Upper lobe of right lung (tissue), 1 donor: Measurements from ENCODE around the gene TYR. TPM values are rescaled to one million over a fixed set of nuclear protein-coding genes. Genes with fewer than 3 reads are reported as not detected.
A peak's percentile ranks its signal among the peaks of the same experiment; 100 is the strongest.
"Not testable (repeated sequence)": the region's sequence is repeated elsewhere in the genome, so short reads cannot be mapped to it uniquely, and the experiment has no call there.

ENCODE experiments used
- ATAC-seq: fragments of 200-7000 bp; cut with Tn5 transposase; one replicate; pipeline ENCODE4 v1.9.1; 2020; ENCODE audit warnings: mild to moderate bottlenecking, moderate library complexity
- DNase-seq: peaks from one replicate; pipeline ENCODE4 v3.0.0-alpha.2; 2020
- H3K27ac ChIP-seq: fragments of 200-600 bp; one replicate; pipeline ENCODE4 v1.8.0; 2022
- H3K27me3 ChIP-seq: fragments of 200-600 bp; one replicate; pipeline ENCODE4 v1.8.0; 2022; ENCODE audit warnings: mild to moderate bottlenecking
- H3K36me3 ChIP-seq: fragments of 200-600 bp; one replicate; pipeline ENCODE4 v1.8.0; 2022
- H3K4me1 ChIP-seq: fragments of 200-600 bp; one replicate; pipeline ENCODE4 v1.8.0; 2022
- H3K4me3 ChIP-seq: fragments of 200-600 bp; one replicate; pipeline ENCODE4 v1.8.0; 2022; ENCODE audit warnings: mild to moderate bottlenecking
- H3K9me3 ChIP-seq: fragments of 200-600 bp; one replicate; pipeline ENCODE4 v1.8.0; 2022
- intact Hi-C: fragments of 100-400 bp; cut with DNase I; formaldehyde crosslinking; loops from one replicate; pipeline ENCODE4 v1.11.0; 2022
- total RNA-seq: library from RNA; stranded (reverse); fragmentation: NEBNext Ultra II Directional; extraction: Animal tissue kit (Norgen Biotek cat#: 25700); gene quantifications from one replicate; pipeline ENCODE4 v1.2.1, GENCODE V29; 2021
- TF ChIP-seq, protein P1 (sequence below): fragments of 200-600 bp; IDR thresholded peaks from one replicate; pipeline ENCODE4 v1.8.0; 2022; ENCODE audit warnings: antibody characterized with exemption
- donor health status: DM: no; HTN: yes; CAD: no; lungs with severe emphysema.

TYR gene
- total RNA-seq, 1 donor from 2014 or later: not detected

GRCh38 chr11:89275966-89276365 lies 98.3 kb downstream of the TYR start:
- intact Hi-C loops: no loop called here
- Histone ChIP-seq H3K27me3 (no peaks in the 10 kb centered on the region), H3K9me3 (no peaks in the 10 kb centered on the region), H3K4me1 (no peaks in the 10 kb centered on the region), H3K36me3 (no peaks in the 10 kb centered on the region), H3K4me3 (no peak overlapping the region), H3K27ac (no peak overlapping the region)
- DNase-seq (no peak), ATAC-seq (no peak)
- TF ChIP-seq, protein P1, sequence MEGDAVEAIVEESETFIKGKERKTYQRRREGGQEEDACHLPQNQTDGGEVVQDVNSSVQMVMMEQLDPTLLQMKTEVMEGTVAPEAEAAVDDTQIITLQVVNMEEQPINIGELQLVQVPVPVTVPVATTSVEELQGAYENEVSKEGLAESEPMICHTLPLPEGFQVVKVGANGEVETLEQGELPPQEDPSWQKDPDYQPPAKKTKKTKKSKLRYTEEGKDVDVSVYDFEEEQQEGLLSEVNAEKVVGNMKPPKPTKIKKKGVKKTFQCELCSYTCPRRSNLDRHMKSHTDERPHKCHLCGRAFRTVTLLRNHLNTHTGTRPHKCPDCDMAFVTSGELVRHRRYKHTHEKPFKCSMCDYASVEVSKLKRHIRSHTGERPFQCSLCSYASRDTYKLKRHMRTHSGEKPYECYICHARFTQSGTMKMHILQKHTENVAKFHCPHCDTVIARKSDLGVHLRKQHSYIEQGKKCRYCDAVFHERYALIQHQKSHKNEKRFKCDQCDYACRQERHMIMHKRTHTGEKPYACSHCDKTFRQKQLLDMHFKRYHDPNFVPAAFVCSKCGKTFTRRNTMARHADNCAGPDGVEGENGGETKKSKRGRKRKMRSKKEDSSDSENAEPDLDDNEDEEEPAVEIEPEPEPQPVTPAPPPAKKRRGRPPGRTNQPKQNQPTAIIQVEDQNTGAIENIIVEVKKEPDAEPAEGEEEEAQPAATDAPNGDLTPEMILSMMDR: no peak

DNA sequence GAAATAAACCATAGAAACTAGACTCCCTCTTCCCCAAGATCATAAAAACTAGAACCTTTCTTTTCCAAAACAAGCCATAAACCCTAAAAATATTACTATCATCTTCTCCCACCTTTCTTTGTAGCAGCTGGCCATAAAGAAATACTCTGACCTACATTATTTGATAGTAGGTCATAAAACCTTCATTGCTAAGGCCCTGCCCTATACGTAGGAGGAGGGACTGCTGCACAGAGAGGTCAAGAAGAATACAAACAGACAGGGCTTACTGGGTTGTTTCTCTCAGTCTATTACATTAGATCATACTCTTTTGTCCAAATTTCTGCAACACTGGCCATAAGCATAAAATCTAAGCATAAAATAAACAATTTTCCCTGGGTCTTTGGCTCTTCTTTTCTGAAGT lies 101.5 kb downstream of the TYR start:
- intact Hi-C loops: no loop called here
- no peaks in the 10 kb centered on the region for H3K36me3 ChIP-seq
- DNase-seq: no peak
- no peaks in the 10 kb centered on the region for H3K27me3 ChIP-seq
- H3K27ac ChIP-seq: no peak overlapping the region
- H3K9me3 ChIP-seq: no peaks in the 10 kb centered on the region
- H3K4me3 ChIP-seq: no peak overlapping the region
- no peak for ATAC-seq
- TF ChIP-seq, protein P1: no peak
- no peaks in the 10 kb centered on the region for H3K4me1 ChIP-seq

DNA sequence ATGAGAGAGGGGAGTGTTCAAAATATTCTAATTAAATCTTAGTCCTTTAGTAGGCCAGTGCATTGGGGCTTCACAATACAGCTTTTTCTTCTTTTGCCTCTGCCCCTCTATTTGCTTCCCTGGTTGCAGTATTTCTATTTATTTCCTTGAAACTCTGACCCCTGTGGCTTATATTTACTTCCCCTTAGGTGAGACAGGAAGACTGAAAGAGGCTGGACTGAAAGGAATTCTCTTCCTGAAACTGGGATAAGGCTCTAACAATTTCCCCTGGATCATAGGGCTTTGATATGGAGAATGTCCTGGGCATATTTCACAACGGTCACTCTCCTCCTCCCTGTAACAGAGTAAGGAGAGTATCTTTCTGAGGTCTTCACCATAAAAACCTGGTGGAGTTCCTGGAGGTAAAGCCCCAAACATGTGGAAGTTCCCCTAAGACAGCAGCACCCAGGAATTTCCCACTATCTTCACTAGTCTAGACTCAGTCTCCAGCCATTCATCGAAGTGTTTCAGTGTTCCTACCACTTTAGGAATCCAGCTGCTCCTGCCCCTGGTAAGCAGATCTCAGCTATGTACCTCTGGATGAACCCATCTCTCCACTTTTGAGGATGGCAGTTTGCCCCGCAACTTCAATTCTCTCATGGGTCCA lies 103.5 kb downstream of the TYR start:
- H3K4me3 ChIP-seq, DNase-seq, H3K27me3 ChIP-seq, ATAC-seq, H3K9me3 ChIP-seq, H3K4me1 ChIP-seq, intact Hi-C loops, H3K36me3 ChIP-seq, H3K27ac ChIP-seq: not testable (repeated sequence)

- ATAC-seq, H3K4me1 ChIP-seq, H3K27ac ChIP-seq, H3K36me3 ChIP-seq, H3K27me3 ChIP-seq, H3K4me3 ChIP-seq, H3K9me3 ChIP-seq, DNase-seq, intact Hi-C loops: not testable (repeated sequence)
Observed at GRCh38 chr11:89286601-89287000, 108.9 kb downstream of the TYR start.

GRCh38 chr11:89288004-89288403 lies 110.3 kb downstream of the TYR start:
- DNase-seq, ATAC-seq, intact Hi-C loops, H3K4me1 ChIP-seq, H3K36me3 ChIP-seq, H3K9me3 ChIP-seq, H3K27me3 ChIP-seq, H3K4me3 ChIP-seq, H3K27ac ChIP-seq: not testable (repeated sequence)

- no peaks in the 10 kb centered on the region for H3K4me1 ChIP-seq
- H3K9me3 ChIP-seq: no peaks in the 10 kb centered on the region
- no peaks in the 10 kb centered on the region for H3K27me3 ChIP-seq
- H3K27ac ChIP-seq: no peak overlapping the region
- TF ChIP-seq, protein P1: no peak
- H3K36me3 ChIP-seq: no peaks in the 10 kb centered on the region
- intact Hi-C loops: no loop called here
- no peak for ATAC-seq
- DNase-seq: peak; percentile 43
- no peak overlapping the region for H3K4me3 ChIP-seq
Observed at GRCh38 chr11:89293965-89294679, 116.4 kb downstream of the TYR start.

- H3K9me3 ChIP-seq, intact Hi-C loops, H3K27ac ChIP-seq, H3K27me3 ChIP-seq, DNase-seq, ATAC-seq, H3K36me3 ChIP-seq, H3K4me3 ChIP-seq, H3K4me1 ChIP-seq: not testable (repeated sequence)
Observed at GRCh38 chr11:89295023-89295422, 117.3 kb downstream of the TYR start.

GRCh38 chr11:89303029-89303428 lies 125.4 kb downstream of the TYR start:
- DNase-seq, H3K36me3 ChIP-seq, ATAC-seq, H3K27me3 ChIP-seq, H3K4me1 ChIP-seq, H3K4me3 ChIP-seq, intact Hi-C loops, H3K9me3 ChIP-seq, H3K27ac ChIP-seq: not testable (repeated sequence)

DNA sequence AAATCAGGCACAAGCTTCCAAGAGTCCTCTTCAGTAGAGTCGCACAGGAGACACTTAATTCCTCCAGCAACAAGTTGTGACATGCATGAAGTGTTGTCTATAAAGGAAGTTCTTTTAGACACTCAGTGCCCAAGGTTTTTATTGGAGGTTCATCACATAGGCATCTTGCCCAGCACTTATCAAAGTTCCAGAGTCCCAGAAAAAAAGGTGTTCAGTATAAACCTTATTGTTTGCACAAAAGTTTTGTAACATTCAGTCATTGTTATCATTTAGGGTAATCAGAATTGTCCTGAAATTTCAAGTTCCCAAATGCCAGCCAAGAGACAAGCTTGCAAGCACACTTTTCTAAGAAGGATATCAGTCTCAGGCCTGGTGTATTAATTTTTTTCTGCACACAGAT lies 130.6 kb downstream of the TYR start:
- H3K36me3 ChIP-seq, intact Hi-C loops, ATAC-seq: not testable (repeated sequence)

DNA sequence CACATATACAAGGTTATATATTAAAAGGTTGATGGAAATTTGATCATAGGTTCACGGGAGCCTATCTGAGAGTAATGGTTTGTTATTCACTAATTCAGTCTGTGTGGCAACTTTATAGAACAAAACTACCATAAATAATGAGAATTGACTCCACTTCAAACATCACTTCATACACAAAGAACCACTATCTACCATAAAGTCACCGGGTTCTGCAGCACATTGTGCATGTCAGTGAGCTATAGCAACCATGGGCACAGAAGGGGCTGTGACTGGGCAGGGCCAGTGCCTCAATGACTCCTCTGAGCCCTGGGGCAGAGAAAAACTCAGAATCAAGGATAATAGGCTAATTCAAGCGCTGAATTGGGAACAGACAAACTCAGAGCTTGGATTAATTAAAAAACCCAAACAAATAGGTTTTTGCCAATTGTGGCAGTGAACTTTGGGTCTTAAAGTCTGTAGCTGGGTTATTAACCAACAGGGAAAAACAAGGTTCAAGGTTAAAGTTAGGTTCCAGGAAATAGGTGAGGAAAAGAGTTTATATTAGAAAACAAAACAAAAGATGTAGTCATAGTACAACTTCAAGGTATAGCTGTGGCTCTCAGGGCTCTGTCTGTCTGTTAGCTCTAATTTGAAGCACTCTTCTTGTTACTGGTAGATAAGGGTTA lies 131.8 kb downstream of the TYR start:
- H3K27ac ChIP-seq, H3K9me3 ChIP-seq, ATAC-seq, H3K27me3 ChIP-seq, H3K4me3 ChIP-seq, intact Hi-C loops, H3K4me1 ChIP-seq, H3K36me3 ChIP-seq, DNase-seq: not testable (repeated sequence)

More for the DNA sequence above, 130.6 kb downstream of the TYR start:
- not testable (repeated sequence) for H3K4me3 ChIP-seq, H3K27me3 ChIP-seq, H3K27ac ChIP-seq, H3K4me1 ChIP-seq, DNase-seq, H3K9me3 ChIP-seq

DNA sequence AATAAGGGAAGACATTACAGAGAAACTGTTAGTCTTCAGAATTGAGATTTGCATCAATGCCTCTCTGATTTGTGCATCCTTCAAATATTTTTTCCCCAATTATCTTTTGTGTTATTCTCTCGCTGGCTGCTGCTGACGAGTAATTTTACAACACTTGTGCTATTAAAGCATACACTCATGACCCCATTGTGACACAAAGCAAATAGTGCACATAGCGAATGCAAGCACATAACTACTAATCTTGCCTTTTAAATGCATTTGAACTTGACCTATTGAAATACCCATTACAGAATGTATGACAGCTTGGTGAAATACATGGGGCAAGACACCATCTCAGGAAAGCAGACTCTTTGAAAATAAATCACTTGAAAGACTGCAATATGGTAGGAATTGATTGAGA lies 132.9 kb downstream of the TYR start:
- intact Hi-C loops, H3K27ac ChIP-seq, H3K4me3 ChIP-seq, ATAC-seq, H3K36me3 ChIP-seq, H3K4me1 ChIP-seq, H3K9me3 ChIP-seq, H3K27me3 ChIP-seq, DNase-seq: not testable (repeated sequence)
